Activated CD8-positive, alpha-beta memory T cell treated with anti-CD3 and anti-CD28 coated beads, Interleukin-2, amount 10 ng/mL, durations not matched to agents 7 days and 5 days (primary cell): ENCODE results near the gene CDK11A. TPM values are rescaled to one million over a fixed set of nuclear protein-coding genes. Genes with fewer than 3 reads are reported as not detected.
"Not testable (repeated sequence)": the region's sequence is repeated elsewhere in the genome, so short reads cannot be mapped to it uniquely, and the experiment has no call there.

Source experiments
- ATAC-seq: fragments of 150-1000 bp; cut with Tn5 transposase; one replicate; pipeline ENCODE4 v1.10.0; 2021; ENCODE audit warnings: moderate library complexity
- CTCF ChIA-PET: fragments of 350-600 bp; sonication (Branson Sonifier 250); formaldehyde crosslinking; loops from one replicate; lab custom pipeline; 2021; ENCODE audit warnings: antibody characterized with exemption; lab: Charles Lee
- DNase-seq: peaks from one replicate; pipeline ENCODE4 v3.0.0-alpha.2; 2020
- H3K27ac Mint-ChIP-seq: one replicate; pipeline ENCODE4 v1.8.0; 2021; ENCODE audit warnings: mild to moderate bottlenecking, mixed read lengths
- H3K27me3 Mint-ChIP-seq: one replicate; pipeline ENCODE4 v1.8.0; 2021; ENCODE audit warnings: mixed read lengths
- H3K36me3 Mint-ChIP-seq: one replicate; pipeline ENCODE4 v1.8.0; 2021; ENCODE audit warnings: mild to moderate bottlenecking, mixed read lengths
- H3K4me1 Mint-ChIP-seq: one replicate; pipeline ENCODE4 v1.8.0; 2021; ENCODE audit warnings: mixed read lengths
- H3K4me3 Mint-ChIP-seq: one replicate; pipeline ENCODE4 v1.8.0; 2021; ENCODE audit warnings: mild to moderate bottlenecking, moderate library complexity, mixed read lengths
- H3K9me3 Mint-ChIP-seq: one replicate; pipeline ENCODE4 v1.8.0; 2022; ENCODE audit warnings: low read depth, mixed read lengths
- total RNA-seq, 2 experiments: library from RNA; stranded (reverse); gene quantifications; one replicate each; pipeline ENCODE4 v1.2.3, GENCODE V29; 2021

CDK11A gene
- total RNA-seq, 2 experiments from 2014 or later = 80.5 to 100 TPM

GRCh38 chr1:1758692-1759455 lies 34.7 kb upstream of the CDK11A start:
- peak overlapping the region; percentile 28 for H3K27ac Mint-ChIP-seq
- DNase-seq = no peak
- peaks cover 16% of the 10 kb centered on the region for H3K36me3 Mint-ChIP-seq
- H3K4me1 Mint-ChIP-seq = peaks cover 2% of the 10 kb centered on the region
- H3K9me3 Mint-ChIP-seq = no peaks in the 10 kb centered on the region
- no peak for ATAC-seq
- H3K27me3 Mint-ChIP-seq = no peaks in the 10 kb centered on the region
- no peak overlapping the region for H3K4me3 Mint-ChIP-seq
- CTCF ChIA-PET = no interaction called here

GRCh38 chr1:1758059-1758621 lies 34.0 kb upstream of the CDK11A start:
- peaks cover 16% of the 10 kb centered on the region for H3K36me3 Mint-ChIP-seq
- ATAC-seq (no peak), DNase-seq (no peak)
- H3K27me3 Mint-ChIP-seq = no peaks in the 10 kb centered on the region
- no peak overlapping the region for H3K27ac Mint-ChIP-seq
- peaks cover 2% of the 10 kb centered on the region for H3K4me1 Mint-ChIP-seq
- H3K9me3 Mint-ChIP-seq = no peaks in the 10 kb centered on the region
- CTCF ChIA-PET = no interaction called here
- no peak overlapping the region for H3K4me3 Mint-ChIP-seq

- no peak overlapping the region for H3K4me3 Mint-ChIP-seq
- no peak overlapping the region for H3K27ac Mint-ChIP-seq
- no peaks in the 10 kb centered on the region for H3K9me3 Mint-ChIP-seq
- no peak for DNase-seq
- CTCF ChIA-PET = no interaction called here
- H3K36me3 Mint-ChIP-seq = peaks cover 11% of the 10 kb centered on the region
- no peak for ATAC-seq
- H3K4me1 Mint-ChIP-seq = peaks cover 2% of the 10 kb centered on the region
- H3K27me3 Mint-ChIP-seq = no peaks in the 10 kb centered on the region
Measured at GRCh38 chr1:1757422-1758058, 33.4 kb upstream of the CDK11A start.

GRCh38 chr1:1756661-1757421 lies 32.7 kb upstream of the CDK11A start:
- H3K36me3 Mint-ChIP-seq = peaks cover 11% of the 10 kb centered on the region
- H3K9me3 Mint-ChIP-seq = no peaks in the 10 kb centered on the region
- CTCF ChIA-PET = no interaction called here
- no peak overlapping the region for H3K27ac Mint-ChIP-seq
- no peaks in the 10 kb centered on the region for H3K27me3 Mint-ChIP-seq
- ATAC-seq (no peak), DNase-seq (no peak)
- peaks cover 2% of the 10 kb centered on the region for H3K4me1 Mint-ChIP-seq
- no peak overlapping the region for H3K4me3 Mint-ChIP-seq

- no peak overlapping the region for H3K27ac Mint-ChIP-seq
- no peak for DNase-seq
- H3K36me3 Mint-ChIP-seq = peaks cover 8% of the 10 kb centered on the region
- H3K9me3 Mint-ChIP-seq = no peaks in the 10 kb centered on the region
- H3K4me3 Mint-ChIP-seq = no peak overlapping the region
- peaks cover 2% of the 10 kb centered on the region for H3K4me1 Mint-ChIP-seq
- no peak for ATAC-seq
- CTCF ChIA-PET = interaction anchor here (1.4 kb wide), 1 partner anchor 150 kb away, joined by 3 read pairs; no protein-coding TSS in a partner anchor
- no peaks in the 10 kb centered on the region for H3K27me3 Mint-ChIP-seq
Measured at GRCh38 chr1:1755852-1756251, 31.7 kb upstream of the CDK11A start.

GRCh38 chr1:1755426-1755825 lies 31.3 kb upstream of the CDK11A start:
- CTCF ChIA-PET = interaction anchor here (1.4 kb wide), 1 partner anchor 151 kb away, joined by 3 read pairs; no protein-coding TSS in a partner anchor
- no peak overlapping the region for H3K4me3 Mint-ChIP-seq
- peaks cover 8% of the 10 kb centered on the region for H3K36me3 Mint-ChIP-seq

GRCh38 chr1:1754051-1754815 lies 30.1 kb upstream of the CDK11A start:
- no peak for ATAC-seq
- Mint-ChIP-seq H3K36me3 (peaks cover 8% of the 10 kb centered on the region), H3K4me3 (no peak overlapping the region), H3K27me3 (no peaks in the 10 kb centered on the region), H3K27ac (no peak overlapping the region), H3K9me3 (no peaks in the 10 kb centered on the region), H3K4me1 (peaks cover 2% of the 10 kb centered on the region)
- CTCF ChIA-PET = no interaction called here
- no peak for DNase-seq

More at GRCh38 chr1:1755426-1755825, 31.3 kb upstream of the CDK11A start:
- Mint-ChIP-seq H3K9me3 (no peaks in the 10 kb centered on the region), H3K27me3 (no peaks in the 10 kb centered on the region), H3K4me1 (peaks cover 2% of the 10 kb centered on the region), H3K27ac (no peak overlapping the region)
- no peak for DNase-seq
- no peak for ATAC-seq

GRCh38 chr1:1753607-1754005 lies 29.4 kb upstream of the CDK11A start:
- H3K36me3 Mint-ChIP-seq = peaks cover 8% of the 10 kb centered on the region
- CTCF ChIA-PET = no interaction called here

GRCh38 chr1:1752636-1753606 lies 28.8 kb upstream of the CDK11A start:
- DNase-seq (no peak), ATAC-seq (no peak)
- peaks cover 4% of the 10 kb centered on the region for H3K4me1 Mint-ChIP-seq
- H3K27ac Mint-ChIP-seq = no peak overlapping the region
- H3K4me3 Mint-ChIP-seq = no peak overlapping the region
- H3K9me3 Mint-ChIP-seq = no peaks in the 10 kb centered on the region
- H3K36me3 Mint-ChIP-seq = peaks cover 8% of the 10 kb centered on the region
- no peaks in the 10 kb centered on the region for H3K27me3 Mint-ChIP-seq
- CTCF ChIA-PET = no interaction called here

More at GRCh38 chr1:1753607-1754005, 29.4 kb upstream of the CDK11A start:
- Mint-ChIP-seq H3K4me3 (no peak overlapping the region), H3K9me3 (no peaks in the 10 kb centered on the region), H3K27ac (no peak overlapping the region), H3K27me3 (no peaks in the 10 kb centered on the region), H3K4me1 (peaks cover 1% of the 10 kb centered on the region)
- ATAC-seq (no peak), DNase-seq (no peak)

- no peak overlapping the region for H3K27ac Mint-ChIP-seq
- ATAC-seq = no peak
Measured at GRCh38 chr1:1752190-1752589, 28.0 kb upstream of the CDK11A start.

GRCh38 chr1:1749941-1750340 lies 25.8 kb upstream of the CDK11A start:
- ATAC-seq, H3K27me3 Mint-ChIP-seq, H3K36me3 Mint-ChIP-seq, H3K27ac Mint-ChIP-seq, DNase-seq, H3K4me3 Mint-ChIP-seq, H3K4me1 Mint-ChIP-seq, CTCF ChIA-PET, H3K9me3 Mint-ChIP-seq: not testable (repeated sequence)

More at GRCh38 chr1:1752190-1752589, 28.0 kb upstream of the CDK11A start:
- CTCF ChIA-PET = no interaction called here
- Mint-ChIP-seq H3K27me3 (no peaks in the 10 kb centered on the region), H3K9me3 (no peaks in the 10 kb centered on the region), H3K4me3 (no peak overlapping the region), H3K4me1 (peaks cover 4% of the 10 kb centered on the region), H3K36me3 (peaks cover 8% of the 10 kb centered on the region)
- DNase-seq = no peak
